HEK293 (cell line): Measurements from ENCODE around the gene TTC7B.

Source experiments
- CTCF ChIA-PET: fragments of 350-600 bp; formaldehyde crosslinking; extraction: SDS; loops from one replicate; lab custom pipeline; 2021; ENCODE audit warnings: antibody characterized with exemption; lab: Yijun Ruan, JAX
- POLR2A ChIA-PET: fragments of 300-600 bp; formaldehyde crosslinking; extraction: SDS; loops from one replicate; lab custom pipeline; 2020; ENCODE audit warnings: antibody characterized with exemption, inconsistent platforms; lab: Yijun Ruan, JAX
- H3K27ac ChIP-seq: fragments of 200-500 bp; sonication (Bioruptor generic); 2 replicates; pipeline ENCODE4 v1.5.1; 2014; ENCODE audit warnings: low read depth, low read length, control low read depth, inconsistent platforms; ENCODE audit errors: extremely low read depth
- H3K36me3 ChIP-seq, 2 experiments: fragments of 200-500 bp in 1 of 2; sonication (Bioruptor generic) in 1 of 2; 1 replicate in 1 of 2; 2 replicates in 1 of 2; pipeline ENCODE4 v1.5.1; 2014 to 2017; ENCODE audit warnings: inconsistent platforms in 2 of 2, low read length in 2 of 2; ENCODE audit not compliant: control insufficient read depth in 2 of 2, insufficient read depth in 1 of 2
- H3K4me1 ChIP-seq: fragments of 200-500 bp; sonication (Bioruptor generic); 2 replicates; pipeline ENCODE4 v1.5.1; 2014; ENCODE audit warnings: mild to moderate bottlenecking, low read length, inconsistent platforms; ENCODE audit not compliant: control insufficient read depth, insufficient read depth
- H3K4me3 ChIP-seq: 2 replicates; pipeline ENCODE4 v1.5.1; 2011; ENCODE audit warnings: low read depth, mild to moderate bottlenecking, control low read depth, low read length, moderate library complexity
- H3K9me3 ChIP-seq: fragments of 200-500 bp; sonication (Bioruptor generic); 2 replicates; pipeline ENCODE4 v1.5.1; 2014; ENCODE audit warnings: low read depth, low read length, inconsistent platforms; ENCODE audit not compliant: control insufficient read depth, insufficient read depth
- HOXD13 ChIP-seq: sonication (generic); formaldehyde crosslinking; IDR thresholded peaks from 2 replicates; pipeline ENCODE4 v1.8.0; 2022; ENCODE audit warnings: missing genetic modification reagents, borderline replicate concordance
- KLF7 ChIP-seq: fragments of 450-650 bp; formaldehyde crosslinking; IDR thresholded peaks from 2 replicates; pipeline ENCODE4 v1.5.1; 2016; ENCODE audit warnings: missing biosample characterization, missing genetic modification characterization, borderline replicate concordance
- MZF1 ChIP-seq: fragments of 450-650 bp; formaldehyde crosslinking; IDR thresholded peaks from 2 replicates; pipeline ENCODE4 v1.5.1; 2017; ENCODE audit warnings: missing biosample characterization, missing genetic modification characterization, borderline replicate concordance
- PRDM2 ChIP-seq: fragments of 450-650 bp; formaldehyde crosslinking; IDR thresholded peaks from 2 replicates; pipeline ENCODE4 v1.5.1; 2016; ENCODE audit warnings: missing biosample characterization, missing genetic modification characterization, borderline replicate concordance
- SCRT1 ChIP-seq: fragments of 450-650 bp; formaldehyde crosslinking; IDR thresholded peaks from 2 replicates; pipeline ENCODE4 v1.5.1; 2016; ENCODE audit warnings: missing biosample characterization, missing genetic modification characterization, borderline replicate concordance
- SETDB1 ChIP-seq: IDR thresholded peaks from one replicate; pipeline ENCODE4 v1.6.1; 2017; ENCODE audit warnings: mild to moderate bottlenecking, low read length, moderate library complexity, mixed read lengths; ENCODE audit not compliant: insufficient read length
- ZBTB20 ChIP-seq: fragments of 450-650 bp; formaldehyde crosslinking; IDR thresholded peaks from 2 replicates; pipeline ENCODE4 v1.5.1; 2016; ENCODE audit warnings: missing biosample characterization, missing genetic modification characterization
- ZFP41 ChIP-seq: fragments of 450-650 bp; formaldehyde crosslinking; IDR thresholded peaks from 2 replicates; pipeline ENCODE4 v1.5.1; 2016; ENCODE audit warnings: missing biosample characterization, missing genetic modification characterization, borderline replicate concordance
- ZFP69B ChIP-seq: fragments of 450-650 bp; formaldehyde crosslinking; IDR thresholded peaks from 2 replicates; pipeline ENCODE4 v1.5.1; 2016; ENCODE audit warnings: missing biosample characterization, missing genetic modification characterization
- ZNF148 ChIP-seq: fragments of 450-650 bp; formaldehyde crosslinking; IDR thresholded peaks from 2 replicates; pipeline ENCODE4 v1.5.0; 2017; ENCODE audit warnings: missing biosample characterization, missing genetic modification characterization, borderline replicate concordance
- ZNF155 ChIP-seq: fragments of 450-650 bp; formaldehyde crosslinking; IDR thresholded peaks from 2 replicates; pipeline ENCODE4 v1.5.1; 2016; ENCODE audit warnings: missing biosample characterization, missing genetic modification characterization
- ZNF169 ChIP-seq: fragments of 450-650 bp; formaldehyde crosslinking; IDR thresholded peaks from 2 replicates; pipeline ENCODE4 v1.5.1; 2016; ENCODE audit warnings: missing biosample characterization, missing genetic modification characterization
- ZNF202 ChIP-seq: fragments of 450-650 bp; formaldehyde crosslinking; IDR thresholded peaks from 2 replicates; pipeline ENCODE4 v1.5.1; 2016; ENCODE audit warnings: missing biosample characterization, missing genetic modification characterization, borderline replicate concordance
- ZNF530 ChIP-seq: fragments of 450-650 bp; formaldehyde crosslinking; IDR thresholded peaks from 2 replicates; pipeline ENCODE4 v1.5.1; 2016; ENCODE audit warnings: low read depth, missing biosample characterization, missing genetic modification characterization
- ZNF558 ChIP-seq: fragments of 450-650 bp; formaldehyde crosslinking; IDR thresholded peaks from 2 replicates; pipeline ENCODE4 v1.5.1; 2016; ENCODE audit warnings: missing biosample characterization, missing genetic modification characterization
- ZNF654 ChIP-seq: fragments of 450-650 bp; formaldehyde crosslinking; IDR thresholded peaks from 2 replicates; pipeline ENCODE4 v1.5.1; 2016; ENCODE audit warnings: low read depth, missing biosample characterization, missing genetic modification characterization
- ZNF664 ChIP-seq: fragments of 450-650 bp; formaldehyde crosslinking; IDR thresholded peaks from 2 replicates; pipeline ENCODE4 v1.5.1; 2016; ENCODE audit warnings: missing biosample characterization, missing genetic modification characterization
- ZNF704 ChIP-seq: fragments of 450-650 bp; formaldehyde crosslinking; IDR thresholded peaks from 2 replicates; pipeline ENCODE4 v1.5.1; 2016; ENCODE audit warnings: missing biosample characterization, missing genetic modification characterization
- ZNF768 ChIP-seq: fragments of 450-650 bp; formaldehyde crosslinking; IDR thresholded peaks from 2 replicates; pipeline ENCODE4 v1.5.1; 2018; ENCODE audit warnings: missing biosample characterization, mild to moderate bottlenecking, missing genetic modification characterization
- TF ChIP-seq, protein P1 (sequence below): fragments of 450-650 bp; IDR thresholded peaks from 2 replicates; pipeline ENCODE4 v1.5.1; 2018; ENCODE audit warnings: missing biosample characterization, missing genetic modification characterization

The TTC7B gene

GRCh38 chr14:90488256-90488655, 328.0 kb downstream of the TTC7B start:
- Histone ChIP-seq H3K4me1 (no peaks in the 10 kb centered on the region), H3K4me3 (no peak overlapping the region), H3K27ac (no peak overlapping the region), H3K9me3 (no peaks in the 10 kb centered on the region), H3K36me3 (no peaks in the 10 kb centered on the region)
- TF ChIP-seq ZNF530 = no peak
- no peak for TF ChIP-seq ZNF558 (tag by site-specific recombination)
- TF ChIP-seq, protein P1, sequence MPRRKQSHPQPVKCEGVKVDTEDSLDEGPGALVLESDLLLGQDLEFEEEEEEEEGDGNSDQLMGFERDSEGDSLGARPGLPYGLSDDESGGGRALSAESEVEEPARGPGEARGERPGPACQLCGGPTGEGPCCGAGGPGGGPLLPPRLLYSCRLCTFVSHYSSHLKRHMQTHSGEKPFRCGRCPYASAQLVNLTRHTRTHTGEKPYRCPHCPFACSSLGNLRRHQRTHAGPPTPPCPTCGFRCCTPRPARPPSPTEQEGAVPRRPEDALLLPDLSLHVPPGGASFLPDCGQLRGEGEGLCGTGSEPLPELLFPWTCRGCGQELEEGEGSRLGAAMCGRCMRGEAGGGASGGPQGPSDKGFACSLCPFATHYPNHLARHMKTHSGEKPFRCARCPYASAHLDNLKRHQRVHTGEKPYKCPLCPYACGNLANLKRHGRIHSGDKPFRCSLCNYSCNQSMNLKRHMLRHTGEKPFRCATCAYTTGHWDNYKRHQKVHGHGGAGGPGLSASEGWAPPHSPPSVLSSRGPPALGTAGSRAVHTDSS = no peak
- no peak for TF ChIP-seq KLF7 (tag by site-specific recombination)
- no peak for TF ChIP-seq ZNF704
- no peak for TF ChIP-seq ZNF654 (tag by site-specific recombination)
- TF ChIP-seq SCRT1 (tag by site-specific recombination) = no peak
- POLR2A ChIA-PET = no interaction called here
- CTCF ChIA-PET = interaction anchor here (0.7 kb wide), 1 partner anchor 7 kb away, joined by 4 read pairs; no protein-coding TSS in a partner anchor

- H3K4me3 ChIP-seq = no peak overlapping the region
- no peaks in the 10 kb centered on the region for H3K9me3 ChIP-seq
- ChIA-PET POLR2A (no interaction called here), CTCF (interaction anchor here (0.6 kb wide), 1 partner anchor 205 kb away, joined by 3 read pairs; no protein-coding TSS in a partner anchor)
- no peak overlapping the region for H3K27ac ChIP-seq
- H3K4me1 ChIP-seq = no peaks in the 10 kb centered on the region
- no peaks in the 10 kb centered on the region for H3K36me3 ChIP-seq
- TF ChIP-seq ZFP41 (tag by site-specific recombination) (no peak), SETDB1 (no peak), ZBTB20 (no peak), MZF1 (no peak), ZNF202 (tag by site-specific recombination) (no peak), ZNF155 (tag by site-specific recombination) (no peak), ZFP69B (tag by site-specific recombination) (no peak), ZNF148 (tag by site-specific recombination) (no peak), ZNF768 (tag by site-specific recombination) (no peak), ZNF664 (tag by site-specific recombination) (no peak), HOXD13 (CRISPR knock-in tag) (no peak), ZNF169 (tag by site-specific recombination) (no peak)
Measured at GRCh38 chr14:90487462-90487861, 328.8 kb downstream of the TTC7B start.

- Histone ChIP-seq H3K4me3 (no peak overlapping the region), H3K36me3 (no peaks in the 10 kb centered on the region), H3K27ac (no peak overlapping the region), H3K9me3 (no peaks in the 10 kb centered on the region), H3K4me1 (no peaks in the 10 kb centered on the region)
- CTCF ChIA-PET = interaction anchor here (0.6 kb wide), 1 partner anchor 205 kb away, joined by 3 read pairs; no protein-coding TSS in a partner anchor
- POLR2A ChIA-PET = no interaction called here
- no peak for TF ChIP-seq PRDM2
Measured at GRCh38 chr14:90487031-90487430, 329.2 kb downstream of the TTC7B start.
